ENCODE results near the gene TMEM121.

GRCh38 chr14:105568859-105569766, 42.7 kb downstream of the TMEM121 start:
- TF ChIP-seq TAF1 (IDR thresholded peaks at IDR 0.05; ENCODE audit: borderline replicate concordance, insufficient read depth, low read length), result no peak
- TF ChIP-seq REST (IDR thresholded peaks at IDR 0.05; ENCODE audit: insufficient read depth in 1 of 2, low read depth in 2 of 2, low read length in 2 of 2), result no peak
- TF ChIP-seq POLR2AphosphoS5 (IDR thresholded peaks at IDR 0.05; ENCODE audit: low read depth, low read length), result no peak
- TF ChIP-seq FOXP2 (optimal IDR thresholded peaks at IDR 0.05; ENCODE audit: borderline replicate concordance, extremely low read depth, extremely low read length, insufficient read depth), result no peak
- no peak for TF ChIP-seq SIN3A (IDR thresholded peaks at IDR 0.05; ENCODE audit: borderline replicate concordance, insufficient read depth, low read length)

All from PFSK-1 (cell line).